HG03571 (cell line): ENCODE measurements around the gene TPSD1.
"Not testable (repeated sequence)": the region's sequence is repeated elsewhere in the genome, so short reads cannot be mapped to it uniquely, and the experiment has no call there.

Experiments used
- ATAC-seq: cut with Tn5 transposase; IDR thresholded peaks from one replicate; pipeline ENCODE4 v1.9.1; 2021; ENCODE audit not compliant: unreplicated experiment

The TPSD1 gene

GRCh38 chr16:1262210-1262845 is 6.5 kb downstream of the TPSD1 start:
- no peak for ATAC-seq

- ATAC-seq, result no peak
Observed at GRCh38 chr16:1262846-1263221, 7.0 kb downstream of the TPSD1 start.

DNA sequence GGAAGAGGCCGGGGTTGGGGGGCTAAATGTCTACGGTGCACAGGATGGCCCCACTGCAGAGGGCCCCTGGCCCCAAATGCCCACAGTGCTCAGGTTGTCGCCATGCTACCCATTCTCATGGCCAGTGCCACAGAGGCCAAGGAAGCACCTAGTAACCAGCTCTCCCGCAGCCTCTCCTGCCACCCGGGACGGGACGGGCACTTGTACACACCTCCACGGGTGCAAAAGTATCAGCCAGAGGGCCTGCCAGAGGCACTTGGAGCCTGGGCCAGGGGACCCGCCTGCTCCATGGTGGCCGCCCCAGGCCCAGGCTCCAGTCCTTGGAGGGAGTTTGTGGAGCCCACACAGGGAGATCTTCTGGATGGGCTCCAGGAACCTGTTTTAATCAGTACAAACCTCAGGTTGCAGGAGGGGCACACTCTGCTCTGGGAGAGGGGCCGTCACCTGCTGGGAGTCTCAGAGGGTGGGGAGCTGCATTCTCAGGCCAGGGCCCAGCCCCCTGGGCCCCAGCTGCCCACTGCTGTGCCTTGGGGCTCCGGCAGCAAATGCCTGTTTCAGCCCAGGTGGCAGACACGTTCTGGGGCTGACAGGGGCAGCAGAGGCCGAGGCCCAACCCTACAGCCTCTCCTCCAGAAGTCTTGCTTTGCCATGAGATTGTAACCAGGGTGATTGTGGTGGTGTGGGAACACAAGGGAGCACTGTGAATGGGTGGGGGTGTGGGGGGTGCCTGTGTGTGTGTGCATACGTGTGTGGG is 7.9 kb downstream of the TPSD1 start:
- ATAC-seq, result no peak

GRCh38 chr16:1264345-1265089 is 8.6 kb downstream of the TPSD1 start:
- ATAC-seq, result no peak

GRCh38 chr16:1265090-1265630 is 9.3 kb downstream of the TPSD1 start:
- ATAC-seq, result no peak

DNA sequence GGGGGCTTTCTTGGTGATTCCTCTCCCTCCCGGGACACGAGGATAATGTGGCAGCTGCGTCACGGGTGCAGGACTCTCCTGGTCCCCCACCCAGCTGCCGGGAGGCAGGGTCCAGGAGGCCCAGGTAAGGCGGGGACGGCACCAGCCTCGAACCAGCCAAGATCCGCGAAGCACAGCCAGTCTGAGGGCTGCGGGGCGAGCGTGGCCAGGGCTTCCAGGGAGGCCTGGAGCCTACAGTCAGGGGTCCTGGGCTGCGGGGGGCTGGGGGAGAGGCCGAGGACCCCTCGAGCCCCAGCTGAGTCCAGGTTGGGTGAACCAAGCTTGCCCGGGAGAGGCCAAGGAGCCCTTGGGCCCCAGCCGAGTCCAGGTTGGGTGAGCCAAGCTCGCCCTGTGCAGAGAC is 10.0 kb downstream of the TPSD1 start:
- no peak for ATAC-seq

GRCh38 chr16:1269418-1269817 is 13.5 kb downstream of the TPSD1 start:
- not testable (repeated sequence) for ATAC-seq

DNA sequence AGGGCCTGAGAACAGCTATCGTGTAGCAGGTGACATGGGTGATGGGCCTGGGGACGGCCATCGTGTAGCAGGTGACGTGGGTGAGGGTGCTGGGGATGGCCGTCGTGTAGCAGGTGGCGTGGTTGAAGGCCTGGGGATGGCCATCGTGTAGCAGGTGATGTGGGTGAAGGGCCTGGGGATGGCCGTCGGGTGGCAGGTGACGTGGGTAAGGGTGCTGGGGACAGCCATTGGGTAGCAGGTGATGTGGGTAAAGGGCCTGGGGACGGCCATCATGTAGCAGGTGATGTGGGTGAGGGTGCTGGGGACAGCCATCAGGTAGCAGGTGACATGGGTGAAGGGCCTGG is 15.5 kb downstream of the TPSD1 start:
- no peak for ATAC-seq

DNA sequence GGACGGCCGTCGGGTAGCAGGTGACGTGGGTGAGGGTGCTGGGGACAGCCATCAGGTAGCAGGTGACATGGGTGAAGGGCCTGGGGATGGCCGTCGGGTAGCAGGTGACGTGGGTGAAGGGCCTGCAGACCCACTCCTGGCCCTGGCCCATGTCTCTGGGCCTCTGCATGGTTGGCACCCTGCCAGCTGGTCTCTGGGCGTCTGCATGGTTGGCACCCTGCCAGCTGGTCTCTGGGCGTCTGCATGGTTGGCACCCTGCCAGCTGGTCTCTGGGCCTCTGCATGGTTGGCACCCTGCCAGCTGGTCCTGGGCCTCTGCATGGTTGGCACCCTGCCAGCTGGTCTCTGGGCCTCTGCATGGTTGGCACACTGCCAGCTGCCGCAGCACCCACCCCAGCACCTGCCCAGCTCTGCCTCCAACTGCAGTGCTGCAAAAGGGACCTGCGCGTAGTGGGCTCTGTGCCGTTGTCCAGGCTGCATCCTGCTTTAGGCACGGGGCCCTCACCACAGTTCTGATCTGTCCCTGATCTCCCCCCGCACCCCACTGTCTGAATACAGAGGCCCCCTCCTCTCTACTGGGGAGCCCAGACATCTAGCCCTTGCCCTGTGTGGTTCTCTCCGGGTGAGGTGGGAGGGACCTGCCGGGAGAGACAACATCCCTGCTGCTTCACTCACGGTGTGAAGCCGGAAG is 16.0 kb downstream of the TPSD1 start:
- not testable (repeated sequence) for ATAC-seq

DNA sequence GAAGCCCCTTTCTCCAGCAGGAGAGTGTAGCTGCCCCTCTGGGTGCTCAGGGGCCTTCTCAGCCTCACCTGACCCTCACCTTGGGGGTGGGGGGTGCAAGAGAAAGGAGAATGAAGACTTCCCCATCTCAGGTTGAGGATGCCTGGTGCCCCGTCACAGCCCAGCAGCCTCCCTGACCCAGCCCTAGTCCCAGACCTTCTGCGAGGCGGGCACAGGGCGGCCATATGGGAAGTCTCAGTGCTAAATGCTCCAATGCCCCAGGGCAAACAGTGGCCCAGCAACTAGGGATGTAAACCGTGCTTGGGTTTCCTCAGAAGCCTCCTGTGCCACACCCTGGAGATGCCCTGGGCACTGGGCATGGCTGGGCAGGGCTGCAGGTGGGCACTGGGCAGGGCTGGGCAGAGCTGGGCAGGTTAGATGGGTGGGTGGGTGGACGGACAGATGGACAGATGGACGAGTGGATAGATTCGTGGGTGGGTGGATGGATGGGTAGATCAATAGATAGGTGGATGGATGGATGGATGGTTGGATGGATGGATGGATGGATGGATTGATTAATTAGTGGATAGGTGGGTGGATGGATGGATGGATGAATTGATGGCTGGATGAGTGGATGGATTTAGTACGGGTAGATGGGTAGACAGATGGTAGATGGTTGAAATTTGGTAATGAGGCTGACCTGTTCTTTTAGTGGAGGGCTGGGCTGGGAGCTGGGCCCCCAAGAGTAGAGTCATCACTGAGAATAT is 16.8 kb downstream of the TPSD1 start:
- ATAC-seq, result no peak

DNA sequence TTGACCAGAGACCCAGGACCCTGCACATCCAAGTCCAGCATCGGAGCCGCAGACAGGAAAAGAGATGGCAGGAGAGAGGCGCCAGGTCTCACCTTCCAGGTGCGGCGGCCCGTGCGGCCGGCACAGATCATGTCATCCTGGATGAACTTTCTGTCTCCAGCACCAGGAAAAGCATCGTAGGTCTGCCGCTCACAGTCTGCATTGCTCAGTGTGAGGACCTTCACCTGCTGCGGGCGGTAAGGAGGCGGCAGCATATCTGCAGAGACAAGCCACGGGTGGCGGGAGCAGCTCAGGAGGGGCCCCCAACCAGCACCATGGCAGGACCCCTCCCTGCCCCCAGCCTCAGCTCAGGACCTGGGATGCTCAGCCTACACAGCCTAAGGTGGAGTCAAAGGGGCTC is 17.9 kb downstream of the TPSD1 start:
- no peak for ATAC-seq

- no peak for ATAC-seq
Observed at GRCh38 chr16:1274767-1275166, 18.9 kb downstream of the TPSD1 start.

GRCh38 chr16:1275791-1276579 is 20.1 kb downstream of the TPSD1 start:
- ATAC-seq, result no peak

DNA sequence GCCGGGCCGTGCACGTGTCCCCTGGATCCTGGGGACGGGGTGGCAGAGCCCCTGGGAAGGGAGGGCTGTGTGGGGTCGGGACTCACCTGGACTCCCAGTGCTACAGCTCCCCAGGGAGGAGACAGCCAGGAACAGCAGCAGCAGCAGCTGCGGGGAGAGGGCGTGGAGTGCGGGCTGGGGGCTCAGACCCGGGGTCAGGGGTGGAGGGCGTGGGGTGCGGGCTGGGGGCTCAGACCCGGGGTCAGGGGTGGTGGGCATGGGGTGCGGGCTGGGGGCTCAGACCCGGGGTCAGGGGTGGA is 20.7 kb downstream of the TPSD1 start:
- ATAC-seq, result no peak

GRCh38 chr16:1277151-1277598 is 21.3 kb downstream of the TPSD1 start:
- no peak for ATAC-seq

- ATAC-seq, result no peak
Observed at GRCh38 chr16:1277617-1278282, 21.9 kb downstream of the TPSD1 start.

- no peak for ATAC-seq
Observed at GRCh38 chr16:1278477-1278876, 22.6 kb downstream of the TPSD1 start.

GRCh38 chr16:1279081-1279944 is 23.4 kb downstream of the TPSD1 start:
- ATAC-seq, result no peak
